ENCODE results near the gene PKP1.

PKP1 gene

GRCh38 chr1:201304126-201304525 lies 20.8 kb downstream of the PKP1 start:
- DNase-seq (ENCODE audit: extremely low read depth in 1 of 2, low read depth in 1 of 2) = no peak

- DNase-seq (ENCODE audit: extremely low read depth in 1 of 2, low read depth in 1 of 2) = no peak
Observed at GRCh38 chr1:201305815-201306214, 22.5 kb downstream of the PKP1 start.

DNA sequence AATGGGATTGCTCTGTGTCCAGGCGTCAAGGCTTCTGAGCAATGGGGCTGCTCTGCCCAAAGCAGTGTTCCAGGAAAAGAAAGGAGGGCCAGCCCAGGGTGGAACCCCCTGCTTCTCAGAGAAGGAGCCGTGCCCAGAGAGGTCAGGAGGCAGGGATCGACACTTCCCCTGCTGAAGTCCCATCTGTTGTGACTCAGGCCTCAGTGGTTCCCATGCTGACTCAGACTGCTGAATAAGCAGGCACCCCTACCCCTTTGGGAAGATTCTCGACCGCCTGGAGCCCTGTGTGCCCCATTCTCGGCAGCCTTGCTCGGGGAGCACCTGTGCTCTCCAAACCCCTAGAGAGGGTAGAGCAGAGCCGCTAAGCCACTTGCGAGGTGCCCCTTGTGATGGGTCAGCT lies 23.9 kb downstream of the PKP1 start:
- DNase-seq (ENCODE audit: extremely low read depth in 1 of 2, low read depth in 1 of 2) = no peak

DNA sequence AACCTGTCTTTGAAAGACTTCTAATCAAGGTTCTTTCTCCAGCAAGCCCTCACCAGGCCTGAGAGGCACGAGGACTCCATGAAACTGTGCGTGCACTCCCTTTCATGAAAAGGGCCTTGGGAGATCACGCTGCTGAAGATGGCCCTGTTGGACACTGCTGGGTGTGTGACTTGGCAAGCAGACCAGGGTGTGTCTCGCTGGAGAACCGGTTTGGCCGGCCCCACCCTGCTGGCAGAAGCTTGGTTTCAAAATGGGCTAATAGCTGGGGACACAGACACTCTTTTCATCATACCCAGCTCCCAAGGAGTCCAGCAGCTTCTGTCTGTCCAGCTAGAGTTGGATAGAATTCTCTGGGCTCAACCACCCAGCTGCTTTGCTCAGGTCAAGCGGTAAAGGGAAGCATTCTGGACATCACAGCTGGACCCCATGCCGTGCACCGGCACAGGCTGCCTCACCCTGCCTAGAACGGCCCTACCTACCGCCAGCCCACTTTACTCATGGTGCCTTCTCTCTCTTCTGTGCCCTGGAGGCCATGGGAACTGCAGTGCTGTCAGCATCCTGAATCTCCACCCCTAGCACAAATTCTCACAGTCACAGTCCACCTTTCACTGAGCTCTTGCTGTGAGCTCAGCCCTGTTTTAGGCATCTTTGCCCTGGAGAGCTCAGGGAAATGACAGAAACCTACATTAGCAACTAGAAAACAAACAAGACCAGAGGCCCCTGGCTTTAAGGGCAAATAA lies 24.6 kb downstream of the PKP1 start:
- no peak for DNase-seq (ENCODE audit: extremely low read depth in 1 of 2, low read depth in 1 of 2)

DNA sequence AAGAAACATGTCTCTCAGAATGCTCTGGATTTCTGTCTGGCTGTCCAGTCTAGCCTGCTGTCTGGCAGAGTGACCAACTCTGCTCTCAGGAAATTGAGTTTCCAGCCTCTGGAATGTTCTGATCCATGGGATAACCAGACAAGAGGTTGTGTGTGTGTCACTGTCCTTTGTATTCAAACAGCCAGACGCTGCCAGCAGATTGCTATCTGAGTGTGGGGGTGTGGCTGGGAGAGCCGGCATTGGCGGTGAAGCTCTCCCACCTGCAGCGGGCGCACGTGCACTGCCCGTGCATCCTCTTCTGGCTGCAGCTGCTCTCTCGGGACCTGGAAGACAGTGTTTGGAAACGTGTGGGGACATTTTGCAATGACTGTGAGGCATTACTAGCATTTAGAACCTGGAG lies 26.1 kb downstream of the PKP1 start:
- DNase-seq (ENCODE audit: extremely low read depth in 1 of 2, low read depth in 1 of 2) = no peak

GRCh38 chr1:201310251-201310985 lies 27.1 kb downstream of the PKP1 start:
- DNase-seq (ENCODE audit: extremely low read depth in 1 of 2, low read depth in 1 of 2) = no peak

GRCh38 chr1:201310986-201311355 lies 27.7 kb downstream of the PKP1 start:
- no peak for DNase-seq (ENCODE audit: extremely low read depth in 1 of 2, low read depth in 1 of 2)

GRCh38 chr1:201311356-201312011 lies 28.2 kb downstream of the PKP1 start:
- DNase-seq (ENCODE audit: extremely low read depth in 1 of 2, low read depth in 1 of 2) = no peak

DNA sequence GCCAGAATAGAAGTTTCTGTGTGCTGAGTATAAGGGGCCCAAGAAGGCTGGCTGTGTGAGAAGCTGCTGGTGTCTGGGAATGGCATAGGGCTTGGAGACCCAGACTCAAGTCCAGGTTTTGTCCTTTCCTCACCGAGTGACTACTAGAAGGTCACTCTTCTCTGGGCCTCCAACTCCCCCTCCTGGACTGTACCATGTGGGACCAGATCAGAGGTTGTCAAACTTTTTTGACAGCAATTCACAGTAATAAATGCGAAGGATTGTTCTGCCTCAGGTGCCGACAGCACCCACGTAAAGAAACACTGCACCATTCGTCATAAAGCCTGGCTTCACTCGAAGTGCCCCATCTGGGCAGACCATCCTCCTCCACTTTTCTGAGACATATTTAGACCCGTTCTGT lies 29.0 kb downstream of the PKP1 start:
- DNase-seq (ENCODE audit: extremely low read depth in 1 of 2, low read depth in 1 of 2) = no peak

DNA sequence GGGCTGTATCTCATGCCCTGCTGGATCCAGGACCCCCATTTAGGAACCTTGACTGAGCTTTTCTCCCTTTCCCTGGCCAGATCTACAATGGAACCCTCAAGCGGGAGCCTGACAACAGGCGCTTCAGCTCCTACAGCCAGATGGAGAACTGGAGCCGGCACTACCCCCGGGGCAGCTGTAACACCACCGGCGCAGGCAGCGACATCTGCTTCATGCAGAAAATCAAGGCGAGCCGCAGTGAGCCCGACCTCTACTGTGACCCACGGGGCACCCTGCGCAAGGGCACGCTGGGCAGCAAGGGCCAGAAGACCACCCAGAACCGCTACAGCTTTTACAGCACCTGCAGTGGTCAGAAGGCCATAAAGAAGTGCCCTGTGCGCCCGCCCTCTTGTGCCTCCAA lies 29.8 kb downstream of the PKP1 start:
- no peak for DNase-seq (ENCODE audit: extremely low read depth in 1 of 2, low read depth in 1 of 2)

GRCh38 chr1:201316556-201316955 lies 33.2 kb downstream of the PKP1 start:
- no peak for DNase-seq (ENCODE audit: extremely low read depth in 1 of 2, low read depth in 1 of 2)

- no peak for DNase-seq (ENCODE audit: extremely low read depth in 1 of 2, low read depth in 1 of 2)
Observed at GRCh38 chr1:201317551-201317950, 34.2 kb downstream of the PKP1 start.

DNA sequence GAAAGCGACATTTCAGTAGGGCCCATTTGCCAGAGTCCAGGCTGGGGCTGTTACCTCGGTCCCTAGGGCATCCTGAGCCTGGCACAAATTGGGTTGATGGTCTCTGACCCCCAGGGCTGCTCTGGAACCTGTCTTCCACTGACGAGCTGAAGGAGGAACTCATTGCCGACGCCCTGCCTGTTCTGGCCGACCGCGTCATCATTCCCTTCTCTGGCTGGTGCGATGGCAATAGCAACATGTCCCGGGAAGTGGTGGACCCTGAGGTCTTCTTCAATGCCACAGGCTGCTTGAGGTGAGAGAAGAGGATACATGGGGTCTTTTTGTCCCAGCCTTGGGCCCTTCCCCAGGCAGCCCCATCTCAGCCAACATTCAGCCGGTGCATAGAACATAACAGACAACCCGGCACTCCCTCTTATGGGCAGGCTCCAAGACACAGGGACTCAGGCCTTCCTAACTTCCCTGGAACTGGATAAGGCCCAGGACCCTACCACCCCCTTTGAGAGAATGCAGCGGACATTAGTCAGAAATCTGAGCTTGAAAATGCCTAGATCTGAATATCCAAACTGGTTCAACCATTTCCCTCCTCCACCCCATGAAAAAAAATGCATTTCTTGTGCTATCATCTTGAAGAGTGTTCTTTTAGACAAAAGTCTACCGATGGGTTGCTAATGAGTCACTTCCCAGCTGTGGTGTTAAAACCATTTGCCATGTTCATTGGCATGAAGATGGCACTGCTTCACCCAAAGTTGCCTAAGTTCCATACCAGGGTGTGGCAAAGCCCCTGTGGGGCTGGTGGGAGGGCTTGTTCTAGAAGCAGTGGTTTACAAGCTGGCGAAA lies 35.4 kb downstream of the PKP1 start:
- DNase-seq (ENCODE audit: extremely low read depth in 1 of 2, low read depth in 1 of 2) = no peak

- DNase-seq (ENCODE audit: extremely low read depth in 1 of 2, low read depth in 1 of 2) = no peak
Observed at GRCh38 chr1:201319631-201320030, 36.3 kb downstream of the PKP1 start.

- no peak for DNase-seq (ENCODE audit: extremely low read depth in 1 of 2, low read depth in 1 of 2)
Observed at GRCh38 chr1:201320168-201320788, 37.0 kb downstream of the PKP1 start.

- no peak for DNase-seq (ENCODE audit: extremely low read depth in 1 of 2, low read depth in 1 of 2)
Observed at GRCh38 chr1:201321826-201322390, 38.6 kb downstream of the PKP1 start.

DNA sequence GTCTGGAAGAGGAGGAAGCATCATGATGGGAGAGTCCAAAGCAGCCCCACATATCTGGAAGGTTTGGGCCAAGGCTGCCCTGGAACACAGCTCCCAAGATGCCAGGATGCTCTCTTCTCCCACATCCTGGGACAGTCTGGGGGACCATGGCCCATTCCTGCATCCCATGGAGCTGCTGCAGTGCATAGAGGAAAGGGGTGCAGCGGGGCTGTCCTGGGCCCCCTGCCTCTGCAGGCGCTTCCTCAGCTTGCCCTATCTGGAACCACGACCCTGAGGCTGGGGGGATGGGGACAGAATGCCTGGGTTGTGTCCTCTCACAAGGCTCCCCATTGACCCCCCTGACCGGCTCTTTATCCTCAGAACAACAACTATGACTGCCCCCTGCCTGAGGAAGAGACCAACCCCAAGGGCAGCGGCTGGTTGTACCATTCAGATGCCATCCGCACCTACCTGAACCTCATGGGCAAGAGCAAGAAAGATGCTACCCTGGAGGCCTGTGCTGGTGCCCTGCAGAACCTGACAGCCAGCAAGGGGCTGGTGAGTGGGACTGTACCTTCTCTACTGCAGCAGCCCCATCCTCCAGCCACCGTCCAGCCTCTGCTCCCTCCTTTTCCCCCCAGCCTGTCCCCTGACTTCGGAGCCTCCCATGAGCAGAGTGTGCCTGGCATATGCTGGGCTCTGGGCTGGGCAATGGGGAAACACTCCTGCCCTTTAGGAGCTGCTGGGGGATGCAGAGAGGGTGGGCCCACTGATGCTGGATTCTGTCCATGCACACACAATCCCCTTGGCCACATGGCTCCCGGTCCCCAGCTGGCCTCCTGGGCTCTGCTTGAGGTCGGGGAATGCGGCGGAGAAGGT lies 39.6 kb downstream of the PKP1 start:
- DNase-seq (ENCODE audit: extremely low read depth in 1 of 2, low read depth in 1 of 2) = no peak

DNA sequence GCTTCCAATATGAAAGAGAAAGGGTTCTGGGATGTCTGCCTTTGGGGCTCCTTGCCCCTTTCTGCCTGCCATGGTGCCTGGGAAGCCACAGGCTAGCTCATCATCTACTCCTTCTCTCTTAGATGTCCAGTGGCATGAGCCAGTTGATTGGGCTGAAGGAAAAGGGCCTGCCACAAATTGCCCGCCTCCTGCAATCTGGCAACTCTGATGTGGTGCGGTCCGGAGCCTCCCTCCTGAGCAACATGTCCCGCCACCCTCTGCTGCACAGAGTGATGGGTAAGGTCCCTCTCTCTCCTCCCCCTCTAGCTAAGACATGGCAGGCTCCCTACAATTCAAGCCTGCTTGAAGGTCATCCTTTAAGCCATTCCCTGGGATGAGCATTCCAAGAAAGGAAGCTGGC lies 41.0 kb downstream of the PKP1 start:
- no peak for DNase-seq (ENCODE audit: extremely low read depth in 1 of 2, low read depth in 1 of 2)
